ENCODE data around the gene KRTAP12-1. TPM values are rescaled to one million over a fixed set of nuclear protein-coding genes. Genes with fewer than 3 reads are reported as not detected.

KRTAP12-1 gene, protein sequence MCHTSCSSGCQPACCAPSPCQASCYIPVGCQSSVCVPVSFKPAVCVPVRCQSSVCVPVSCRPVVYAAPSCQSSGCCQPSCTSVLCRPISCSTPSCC
- total RNA-seq = not detected
- polyA plus RNA-seq (2013, experiment 1 of 2) = not detected
- not detected for polyA plus RNA-seq (2013, experiment 2 of 2)
- 0 reads per million in 172 experiments for total RNA-seq

DNA sequence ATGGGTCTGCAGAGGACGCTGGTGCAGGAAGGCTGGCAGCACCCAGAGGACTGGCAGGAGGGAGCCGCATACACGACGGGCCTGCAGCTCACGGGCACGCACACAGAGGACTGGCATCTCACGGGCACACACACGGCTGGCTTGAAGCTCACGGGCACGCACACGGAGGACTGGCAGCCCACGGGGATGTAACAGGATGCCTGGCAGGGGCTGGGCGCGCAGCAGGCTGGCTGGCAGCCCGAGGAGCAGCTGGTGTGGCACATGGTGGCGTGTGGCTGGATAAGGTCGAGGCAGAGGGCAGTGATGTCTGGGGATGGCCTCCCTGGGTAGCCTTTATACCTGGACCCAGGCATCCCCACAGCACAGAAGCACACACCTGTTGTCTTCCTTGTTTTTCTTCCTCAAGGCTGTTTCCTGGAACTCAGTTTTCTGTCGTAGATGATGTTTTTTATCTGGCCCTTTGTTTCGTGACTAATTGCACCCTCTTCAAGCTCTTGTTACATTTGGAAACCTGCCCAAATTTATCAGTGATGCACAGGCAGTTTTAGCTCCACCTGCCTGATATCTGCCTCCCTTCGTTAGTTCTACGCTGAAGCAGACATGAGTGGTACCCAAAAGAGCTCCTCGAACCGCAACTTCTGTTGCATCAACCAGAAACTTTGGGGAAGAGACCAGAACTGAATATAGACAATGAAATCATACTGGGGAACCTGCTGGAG is at the start of gene KRTAP12-1:
Gene KRTAP12-1 (minus strand): TSS at position 303 of the 719 bp plus-strand sequence. CDS start 40 bp downstream, at position 263.
- POLR2A ChIA-PET = interaction anchor here (0.6 kb wide), 1 partner anchor 25 kb away, joined by 3 read pairs; no protein-coding TSS in a partner anchor

DNA sequence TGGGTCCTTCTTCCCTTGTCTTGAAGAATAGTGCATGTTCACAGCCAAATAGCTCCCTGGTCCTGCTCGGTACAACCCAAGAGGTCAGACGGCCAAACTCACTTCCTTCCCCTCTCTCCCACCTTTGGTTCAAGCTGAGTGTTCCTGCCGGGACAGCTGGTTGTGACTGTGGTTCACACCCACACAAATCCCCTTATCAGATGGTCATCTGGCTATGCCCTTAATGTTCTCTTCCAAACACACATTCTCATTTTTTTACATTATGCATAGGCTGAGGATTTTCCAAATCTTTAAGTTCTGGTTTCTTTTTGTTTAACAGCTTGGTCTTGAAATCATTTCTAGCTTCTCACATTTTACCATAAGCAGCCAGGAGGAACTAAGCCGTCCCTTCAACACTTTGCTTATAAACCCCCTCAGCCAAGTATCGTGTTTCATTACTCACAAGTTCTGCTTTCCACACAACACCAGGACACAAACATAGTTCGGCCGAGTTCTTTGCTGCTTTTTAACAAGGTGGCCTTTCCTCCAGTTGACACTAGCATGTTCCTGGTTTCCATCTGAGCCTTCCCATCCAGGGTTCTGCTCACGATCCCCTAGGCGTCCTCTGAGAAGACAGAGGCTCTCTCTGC is 49.1 kb upstream of the KRTAP12-1 start:
- DNase-seq (no peak), ATAC-seq (ENCODE audit: poor library complexity) (no peak)
- H3K27me3 Mint-ChIP-seq = peaks cover 33% of the 10 kb centered on the region
- H3K4me3 Mint-ChIP-seq = no peak overlapping the region
- intact Hi-C loops (cut with DNase I, micrococcal nuclease) = no loop called here
- no peak overlapping the region for H3K27ac Mint-ChIP-seq
- H3K4me1 Mint-ChIP-seq (ENCODE audit: low read depth) = no peaks in the 10 kb centered on the region
- Histone ChIP-seq H3K4me3 (ENCODE audit: low read length) (no peak overlapping the region), H3K27me3 (ENCODE audit: control insufficient read depth in 1 of 2, insufficient read depth in 2 of 2, low read length in 2 of 2) (peaks cover 0 to 11% of the 10 kb centered on the region in 2 experiments), H3K36me3 (ENCODE audit: insufficient read depth, low read length) (no peaks in the 10 kb centered on the region), H3K27ac (ENCODE audit: low read depth in 1 of 2, low read length in 2 of 2) (no peak overlapping the region), H3K4me1 (ENCODE audit: insufficient read depth, low read length) (no peaks in the 10 kb centered on the region), H3K9me3 (ENCODE audit: control insufficient read depth in 1 of 2, insufficient read depth in 1 of 2, low read length in 2 of 2) (peaks cover 0 to 4% of the 10 kb centered on the region in 2 experiments)
- ChIA-PET CTCF (interaction anchor here (1.4 kb wide), 1 partner anchor 221 kb away, joined by 4 read pairs; no protein-coding TSS in a partner anchor), POLR2A (no interaction called here)
- H3K36me3 Mint-ChIP-seq (ENCODE audit: low read depth) = no peaks in the 10 kb centered on the region
- no peaks in the 10 kb centered on the region for H3K9me3 Mint-ChIP-seq
- TF ChIP-seq, protein P1, sequence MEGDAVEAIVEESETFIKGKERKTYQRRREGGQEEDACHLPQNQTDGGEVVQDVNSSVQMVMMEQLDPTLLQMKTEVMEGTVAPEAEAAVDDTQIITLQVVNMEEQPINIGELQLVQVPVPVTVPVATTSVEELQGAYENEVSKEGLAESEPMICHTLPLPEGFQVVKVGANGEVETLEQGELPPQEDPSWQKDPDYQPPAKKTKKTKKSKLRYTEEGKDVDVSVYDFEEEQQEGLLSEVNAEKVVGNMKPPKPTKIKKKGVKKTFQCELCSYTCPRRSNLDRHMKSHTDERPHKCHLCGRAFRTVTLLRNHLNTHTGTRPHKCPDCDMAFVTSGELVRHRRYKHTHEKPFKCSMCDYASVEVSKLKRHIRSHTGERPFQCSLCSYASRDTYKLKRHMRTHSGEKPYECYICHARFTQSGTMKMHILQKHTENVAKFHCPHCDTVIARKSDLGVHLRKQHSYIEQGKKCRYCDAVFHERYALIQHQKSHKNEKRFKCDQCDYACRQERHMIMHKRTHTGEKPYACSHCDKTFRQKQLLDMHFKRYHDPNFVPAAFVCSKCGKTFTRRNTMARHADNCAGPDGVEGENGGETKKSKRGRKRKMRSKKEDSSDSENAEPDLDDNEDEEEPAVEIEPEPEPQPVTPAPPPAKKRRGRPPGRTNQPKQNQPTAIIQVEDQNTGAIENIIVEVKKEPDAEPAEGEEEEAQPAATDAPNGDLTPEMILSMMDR (IDR thresholded peaks at IDR 0.05) = no peak

More for the DNA sequence above, at the start of gene KRTAP12-1:
- CTCF ChIA-PET = no interaction called here
- DNase-seq (no peak), ATAC-seq (ENCODE audit: poor library complexity) (no peak)
- no peaks in the 10 kb centered on the region for H3K4me1 Mint-ChIP-seq (ENCODE audit: low read depth)
- no peak within 1 kb of the TSS for H3K27ac Mint-ChIP-seq
- H3K9me3 Mint-ChIP-seq = no peaks in the 10 kb centered on the region
- Histone ChIP-seq H3K4me3 (ENCODE audit: low read length) (no peak within 1 kb of the TSS), H3K27me3 (ENCODE audit: control insufficient read depth in 1 of 2, insufficient read depth in 2 of 2, low read length in 2 of 2) (peaks cover 0 to 5% of the 10 kb centered on the region in 2 experiments), H3K27ac (ENCODE audit: low read depth in 1 of 2, low read length in 2 of 2) (no peak within 1 kb of the TSS), H3K36me3 (ENCODE audit: insufficient read depth, low read length) (no peaks in the 10 kb centered on the region), H3K9me3 (ENCODE audit: control insufficient read depth in 1 of 2, insufficient read depth in 1 of 2, low read length in 2 of 2) (no peaks in the 10 kb centered on the region), H3K4me1 (ENCODE audit: insufficient read depth, low read length) (no peaks in the 10 kb centered on the region)
- peaks cover 27% of the 10 kb centered on the region for H3K27me3 Mint-ChIP-seq
- no peak within 1 kb of the TSS for H3K4me3 Mint-ChIP-seq
- TF ChIP-seq, protein P1 (IDR thresholded peaks at IDR 0.05) = no peak
- intact Hi-C loops (cut with DNase I, micrococcal nuclease) = no loop called here
- H3K36me3 Mint-ChIP-seq (ENCODE audit: low read depth) = no peaks in the 10 kb centered on the region

DNA sequence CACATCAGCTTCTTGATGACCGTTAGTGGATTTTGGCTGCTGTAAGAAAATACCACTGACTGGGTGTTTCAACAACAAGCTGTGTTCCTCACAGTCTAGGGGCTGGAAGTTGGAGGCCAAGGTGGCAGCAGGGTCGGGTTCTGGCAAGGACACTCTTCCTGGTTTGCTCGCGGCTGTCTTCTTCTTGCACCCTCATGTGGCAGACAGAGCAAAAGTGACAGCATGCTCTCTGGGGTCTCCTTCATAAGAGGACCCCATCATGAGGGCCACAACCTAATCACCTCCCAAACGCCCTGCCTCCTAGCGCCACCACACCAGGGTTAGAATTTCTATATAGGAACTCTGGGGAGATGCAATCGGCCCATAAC is 48.0 kb upstream of the KRTAP12-1 start:
- CTCF ChIA-PET = interaction anchor here (1.4 kb wide), 1 partner anchor 220 kb away, joined by 4 read pairs; no protein-coding TSS in a partner anchor
- peaks cover 40% of the 10 kb centered on the region for H3K27me3 Mint-ChIP-seq

More for the DNA sequence above, 48.0 kb upstream of the KRTAP12-1 start:
- Mint-ChIP-seq H3K4me1 (ENCODE audit: low read depth) (no peaks in the 10 kb centered on the region), H3K9me3 (no peaks in the 10 kb centered on the region), H3K27ac (no peak overlapping the region), H3K4me3 (no peak overlapping the region), H3K36me3 (ENCODE audit: low read depth) (no peaks in the 10 kb centered on the region)
- H3K4me3 ChIP-seq (ENCODE audit: low read length) = no peak overlapping the region
- H3K27me3 ChIP-seq (ENCODE audit: control insufficient read depth in 1 of 2, insufficient read depth in 2 of 2, low read length in 2 of 2) = peaks cover under 1 to 13% of the 10 kb centered on the region in 2 experiments
- DNase-seq (no peak), ATAC-seq (ENCODE audit: poor library complexity) (no peak)
- peaks cover 0 to 5% of the 10 kb centered on the region in 2 experiments for H3K9me3 ChIP-seq (ENCODE audit: control insufficient read depth in 1 of 2, insufficient read depth in 1 of 2, low read length in 2 of 2)
- no peaks in the 10 kb centered on the region for H3K36me3 ChIP-seq (ENCODE audit: insufficient read depth, low read length)
- POLR2A ChIA-PET = no interaction called here
- TF ChIP-seq, protein P1 (IDR thresholded peaks at IDR 0.05) = no peak
- intact Hi-C loops (cut with DNase I, micrococcal nuclease) = no loop called here
- no peaks in the 10 kb centered on the region for H3K4me1 ChIP-seq (ENCODE audit: insufficient read depth, low read length)
- no peak overlapping the region for H3K27ac ChIP-seq (ENCODE audit: low read depth in 1 of 2, low read length in 2 of 2)
